ENCODE data around the gene UMODL1.

UMODL1 gene

DNA sequence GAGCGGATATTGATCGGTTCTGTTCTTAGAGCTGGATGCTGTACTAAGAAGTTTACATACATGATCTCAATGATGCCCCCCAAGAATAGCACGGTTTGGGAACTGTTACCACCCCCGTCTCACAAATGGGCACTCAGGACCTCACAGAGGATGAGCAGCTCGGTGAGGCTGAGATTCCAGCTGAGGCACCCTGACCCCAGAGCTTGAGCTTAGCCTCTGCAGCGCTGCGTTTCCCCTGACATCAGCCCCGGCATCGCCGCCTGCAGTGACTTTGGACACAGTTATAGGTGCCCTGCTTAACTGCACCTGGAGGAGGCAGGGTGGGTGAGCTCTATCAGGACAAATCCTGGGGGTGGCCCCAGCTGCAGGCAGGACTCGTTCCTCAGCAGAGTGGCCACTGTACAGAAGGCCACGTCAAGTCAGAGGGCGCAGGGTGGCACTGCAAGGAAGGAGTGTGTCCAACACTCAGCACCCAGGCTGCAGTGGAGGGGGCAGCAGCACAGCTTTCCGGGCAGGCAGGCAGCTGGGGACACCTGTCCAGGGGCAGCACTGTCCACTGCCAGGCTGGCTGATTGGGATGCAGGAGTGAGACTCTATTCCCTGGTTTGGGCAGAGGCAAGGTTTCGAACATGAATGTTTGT is 82.0 kb downstream of the UMODL1 start:
- no peak overlapping the region for H4K8ac ChIP-seq (ENCODE audit: low read length)
- no peak overlapping the region for H2BK15ac ChIP-seq (ENCODE audit: low read depth, poor library complexity, severe bottlenecking)
- no peak overlapping the region for H2BK120ac ChIP-seq (ENCODE audit: low read depth, low read length)
- H3K23ac ChIP-seq (ENCODE audit: low read length in 2 of 2): no peak overlapping the region
- no peak overlapping the region for H3K4me2 ChIP-seq (ENCODE audit: low read length, poor library complexity, severe bottlenecking)
- H3K9ac ChIP-seq (ENCODE audit: low read length): no peak overlapping the region
- no peaks in the 10 kb centered on the region for H3K36me3 ChIP-seq (ENCODE audit: control insufficient read depth in 1 of 2, insufficient read depth in 2 of 2, low read depth in 1 of 2, low read length in 2 of 2)
- peaks cover 59 to 84% of the 10 kb centered on the region in 2 experiments for H3K27me3 ChIP-seq (ENCODE audit: control insufficient read depth in 1 of 2, insufficient read depth in 1 of 2, low read length in 2 of 2)
- 85% methylated on average over 15 of the region's 15 CpGs for WGBS
- no peak overlapping the region for H4K91ac ChIP-seq (ENCODE audit: low read length)
- no peak overlapping the region for H2AK5ac ChIP-seq (ENCODE audit: low read length, severe bottlenecking)
- no peak overlapping the region for H3K4ac ChIP-seq (ENCODE audit: low read depth in 1 of 2, low read length in 2 of 2)
- no peak overlapping the region for H3K18ac ChIP-seq (ENCODE audit: low read depth in 1 of 2, low read length in 2 of 2)
- DNase-seq: no peak
- H2BK12ac ChIP-seq (ENCODE audit: low read length in 2 of 2): no peak overlapping the region
- no peak overlapping the region for H2AFZ ChIP-seq (ENCODE audit: low read depth, low read length)
- H3K14ac ChIP-seq (ENCODE audit: low read length in 2 of 2): peak overlapping the region in 1 of 2 experiments; percentile 6
- H3K4me3 ChIP-seq (ENCODE audit: insufficient read depth in 1 of 2, low read depth in 1 of 2, low read length in 2 of 2): no peak overlapping the region
- H3K9me3 ChIP-seq (ENCODE audit: control insufficient read depth, low read length): no peaks in the 10 kb centered on the region
- H3K4me1 ChIP-seq (ENCODE audit: control insufficient read depth, insufficient read depth, low read depth, low read length): no peaks in the 10 kb centered on the region
- H3K79me1 ChIP-seq (replicated peaks; ENCODE audit: low read length, poor library complexity, severe bottlenecking): no peaks in the 10 kb centered on the region
- no peak overlapping the region for H2BK5ac ChIP-seq (ENCODE audit: low read depth, low read length, poor library complexity, severe bottlenecking)
- H3K27ac ChIP-seq (ENCODE audit: low read length, poor library complexity, severe bottlenecking): no peak overlapping the region

DNA sequence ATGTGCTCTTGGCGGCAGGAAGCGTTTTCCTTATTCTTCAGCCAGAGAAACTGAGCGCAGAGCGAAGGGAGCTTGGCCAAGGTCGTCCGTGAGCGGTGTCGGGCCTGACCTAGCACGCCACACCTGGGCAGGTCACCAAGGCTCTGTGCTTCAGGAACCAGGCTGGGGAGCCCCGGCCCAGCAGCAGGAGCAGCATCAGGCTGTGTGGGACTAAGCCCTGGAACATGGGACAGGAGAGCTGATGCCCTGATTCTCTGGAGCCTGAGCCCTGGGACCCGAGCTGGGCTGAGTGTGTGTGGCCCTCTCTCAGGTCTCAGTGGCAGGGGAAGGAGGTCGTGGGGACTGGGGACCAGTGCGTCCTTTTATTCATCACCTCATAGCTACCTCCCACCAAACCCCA is 82.6 kb downstream of the UMODL1 start:
- H3K18ac ChIP-seq (ENCODE audit: low read depth in 1 of 2, low read length in 2 of 2): no peak overlapping the region
- no peak overlapping the region for H3K23ac ChIP-seq (ENCODE audit: low read length in 2 of 2)
- H3K9ac ChIP-seq (ENCODE audit: low read length): no peak overlapping the region
- H4K8ac ChIP-seq (ENCODE audit: low read length): no peak overlapping the region
- H4K91ac ChIP-seq (ENCODE audit: low read length): no peak overlapping the region
- H3K14ac ChIP-seq (ENCODE audit: low read length in 2 of 2): no peak overlapping the region
- H3K4me1 ChIP-seq (ENCODE audit: control insufficient read depth, insufficient read depth, low read depth, low read length): no peaks in the 10 kb centered on the region
- H2BK5ac ChIP-seq (ENCODE audit: low read depth, low read length, poor library complexity, severe bottlenecking): no peak overlapping the region
- H3K9me3 ChIP-seq (ENCODE audit: control insufficient read depth, low read length): no peaks in the 10 kb centered on the region
- H3K4me3 ChIP-seq (ENCODE audit: insufficient read depth in 1 of 2, low read depth in 1 of 2, low read length in 2 of 2): no peak overlapping the region
- 88% methylated on average over 13 of the region's 13 CpGs for WGBS
- no peak overlapping the region for H2AK5ac ChIP-seq (ENCODE audit: low read length, severe bottlenecking)
- H2BK12ac ChIP-seq (ENCODE audit: low read length in 2 of 2): no peak overlapping the region
- no peaks in the 10 kb centered on the region for H3K79me1 ChIP-seq (replicated peaks; ENCODE audit: low read length, poor library complexity, severe bottlenecking)
- H3K27me3 ChIP-seq (ENCODE audit: control insufficient read depth in 1 of 2, insufficient read depth in 1 of 2, low read length in 2 of 2): peaks cover 60 to 82% of the 10 kb centered on the region in 2 experiments
- H3K36me3 ChIP-seq (ENCODE audit: control insufficient read depth in 1 of 2, insufficient read depth in 2 of 2, low read depth in 1 of 2, low read length in 2 of 2): no peaks in the 10 kb centered on the region
- no peak overlapping the region for H2BK15ac ChIP-seq (ENCODE audit: low read depth, poor library complexity, severe bottlenecking)
- H2AFZ ChIP-seq (ENCODE audit: low read depth, low read length): no peak overlapping the region
- no peak for DNase-seq
- no peak overlapping the region for H3K4ac ChIP-seq (ENCODE audit: low read depth in 1 of 2, low read length in 2 of 2)
- H2BK120ac ChIP-seq (ENCODE audit: low read depth, low read length): no peak overlapping the region
- no peak overlapping the region for H3K27ac ChIP-seq (ENCODE audit: low read length, poor library complexity, severe bottlenecking)
- H3K4me2 ChIP-seq (ENCODE audit: low read length, poor library complexity, severe bottlenecking): no peak overlapping the region

- no peak overlapping the region for H3K18ac ChIP-seq (ENCODE audit: low read depth in 1 of 2, low read length in 2 of 2)
- H3K23ac ChIP-seq (ENCODE audit: low read length in 2 of 2): no peak overlapping the region
- H3K9me3 ChIP-seq (ENCODE audit: control insufficient read depth, low read length): no peaks in the 10 kb centered on the region
- no peak overlapping the region for H2BK120ac ChIP-seq (ENCODE audit: low read depth, low read length)
- DNase-seq: no peak
- no peak overlapping the region for H4K91ac ChIP-seq (ENCODE audit: low read length)
- 87% methylated on average over 17 of the region's 17 CpGs for WGBS
- H2BK12ac ChIP-seq (ENCODE audit: low read length in 2 of 2): no peak overlapping the region
- no peak overlapping the region for H2AFZ ChIP-seq (ENCODE audit: low read depth, low read length)
- H3K4me2 ChIP-seq (ENCODE audit: low read length, poor library complexity, severe bottlenecking): no peak overlapping the region
- peaks cover 67 to 86% of the 10 kb centered on the region in 2 experiments for H3K27me3 ChIP-seq (ENCODE audit: control insufficient read depth in 1 of 2, insufficient read depth in 1 of 2, low read length in 2 of 2)
- no peaks in the 10 kb centered on the region for H3K79me1 ChIP-seq (replicated peaks; ENCODE audit: low read length, poor library complexity, severe bottlenecking)
- no peak overlapping the region for H2AK5ac ChIP-seq (ENCODE audit: low read length, severe bottlenecking)
- H3K9ac ChIP-seq (ENCODE audit: low read length): no peak overlapping the region
- H3K27ac ChIP-seq (ENCODE audit: low read length, poor library complexity, severe bottlenecking): no peak overlapping the region
- no peaks in the 10 kb centered on the region for H3K4me1 ChIP-seq (ENCODE audit: control insufficient read depth, insufficient read depth, low read depth, low read length)
- no peak overlapping the region for H2BK5ac ChIP-seq (ENCODE audit: low read depth, low read length, poor library complexity, severe bottlenecking)
- H2BK15ac ChIP-seq (ENCODE audit: low read depth, poor library complexity, severe bottlenecking): no peak overlapping the region
- H3K36me3 ChIP-seq (ENCODE audit: control insufficient read depth in 1 of 2, insufficient read depth in 2 of 2, low read depth in 1 of 2, low read length in 2 of 2): no peaks in the 10 kb centered on the region
- H3K4ac ChIP-seq (ENCODE audit: low read depth in 1 of 2, low read length in 2 of 2): no peak overlapping the region
- H3K4me3 ChIP-seq (ENCODE audit: insufficient read depth in 1 of 2, low read depth in 1 of 2, low read length in 2 of 2): no peak overlapping the region
- H4K8ac ChIP-seq (ENCODE audit: low read length): no peak overlapping the region
- no peak overlapping the region for H3K14ac ChIP-seq (ENCODE audit: low read length in 2 of 2)
These were observed 83.3 kb downstream of the UMODL1 start for GRCh38 chr21:42154237-42155044.

DNA sequence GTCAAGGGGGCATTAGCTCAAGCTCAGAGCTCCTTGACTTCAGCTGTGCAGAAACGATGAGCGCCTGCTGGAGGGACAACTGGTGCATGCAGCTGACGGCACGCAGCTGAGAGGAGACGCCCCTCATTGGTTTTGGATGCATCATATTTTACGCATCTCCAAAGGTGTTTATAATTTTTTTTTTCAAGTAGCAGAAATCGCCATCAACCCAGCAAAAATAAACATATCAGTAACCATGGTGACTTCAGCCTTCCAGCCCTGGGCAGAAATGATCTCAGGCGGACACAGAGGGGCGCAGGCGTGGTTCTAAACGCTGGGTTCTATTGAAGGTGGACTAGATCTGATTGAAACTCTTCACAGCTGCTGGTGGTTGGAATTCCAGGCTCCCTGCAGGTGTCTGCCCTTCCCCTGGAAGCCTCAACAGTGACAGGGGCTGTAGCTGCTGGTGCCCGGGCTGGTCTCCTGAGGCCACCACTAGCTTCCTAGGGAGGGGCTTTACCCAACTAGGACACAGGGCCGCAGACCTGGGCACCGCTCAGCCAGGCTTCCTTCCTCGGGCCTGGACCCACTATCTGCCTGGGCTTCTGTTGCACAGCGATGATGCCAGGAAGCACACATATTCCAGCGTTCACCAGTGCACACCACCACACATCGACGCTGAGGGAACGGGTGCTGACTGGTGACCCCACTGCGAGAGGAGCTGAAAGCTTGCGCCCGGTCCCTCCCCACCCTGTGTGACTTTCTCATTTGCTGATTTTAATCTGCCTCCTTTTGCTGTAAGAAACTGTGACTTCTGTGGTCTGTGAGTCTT is 84.1 kb downstream of the UMODL1 start:
- DNase-seq: no peak
- peaks cover 69 to 82% of the 10 kb centered on the region in 2 experiments for H3K27me3 ChIP-seq (ENCODE audit: control insufficient read depth in 1 of 2, insufficient read depth in 1 of 2, low read length in 2 of 2)
- no peak overlapping the region for H2AFZ ChIP-seq (ENCODE audit: low read depth, low read length)
- no peak overlapping the region for H2AK5ac ChIP-seq (ENCODE audit: low read length, severe bottlenecking)
- no peak overlapping the region for H3K27ac ChIP-seq (ENCODE audit: low read length, poor library complexity, severe bottlenecking)
- H3K36me3 ChIP-seq (ENCODE audit: control insufficient read depth in 1 of 2, insufficient read depth in 2 of 2, low read depth in 1 of 2, low read length in 2 of 2): no peaks in the 10 kb centered on the region
- H3K18ac ChIP-seq (ENCODE audit: low read depth in 1 of 2, low read length in 2 of 2): no peak overlapping the region
- no peak overlapping the region for H4K8ac ChIP-seq (ENCODE audit: low read length)
- H2BK5ac ChIP-seq (ENCODE audit: low read depth, low read length, poor library complexity, severe bottlenecking): no peak overlapping the region
- no peak overlapping the region for H3K14ac ChIP-seq (ENCODE audit: low read length in 2 of 2)
- no peak overlapping the region for H3K9ac ChIP-seq (ENCODE audit: low read length)
- no peaks in the 10 kb centered on the region for H3K4me1 ChIP-seq (ENCODE audit: control insufficient read depth, insufficient read depth, low read depth, low read length)
- H3K4me2 ChIP-seq (ENCODE audit: low read length, poor library complexity, severe bottlenecking): no peak overlapping the region
- no peak overlapping the region for H3K4me3 ChIP-seq (ENCODE audit: insufficient read depth in 1 of 2, low read depth in 1 of 2, low read length in 2 of 2)
- no peak overlapping the region for H4K91ac ChIP-seq (ENCODE audit: low read length)
- no peak overlapping the region for H2BK15ac ChIP-seq (ENCODE audit: low read depth, poor library complexity, severe bottlenecking)
- no peak overlapping the region for H2BK12ac ChIP-seq (ENCODE audit: low read length in 2 of 2)
- H3K23ac ChIP-seq (ENCODE audit: low read length in 2 of 2): no peak overlapping the region
- H3K4ac ChIP-seq (ENCODE audit: low read depth in 1 of 2, low read length in 2 of 2): no peak overlapping the region
- no peaks in the 10 kb centered on the region for H3K79me1 ChIP-seq (replicated peaks; ENCODE audit: low read length, poor library complexity, severe bottlenecking)
- H3K9me3 ChIP-seq (ENCODE audit: control insufficient read depth, low read length): no peaks in the 10 kb centered on the region
- H2BK120ac ChIP-seq (ENCODE audit: low read depth, low read length): no peak overlapping the region
- 90% methylated on average over 23 of the region's 23 CpGs for whole genome bisulfite sequencing

All from mesenchymal stem cell (in vitro differentiated cells and primary cell).